Measurements from ENCODE around the gene ADGRD1.

ADGRD1 gene

DNA sequence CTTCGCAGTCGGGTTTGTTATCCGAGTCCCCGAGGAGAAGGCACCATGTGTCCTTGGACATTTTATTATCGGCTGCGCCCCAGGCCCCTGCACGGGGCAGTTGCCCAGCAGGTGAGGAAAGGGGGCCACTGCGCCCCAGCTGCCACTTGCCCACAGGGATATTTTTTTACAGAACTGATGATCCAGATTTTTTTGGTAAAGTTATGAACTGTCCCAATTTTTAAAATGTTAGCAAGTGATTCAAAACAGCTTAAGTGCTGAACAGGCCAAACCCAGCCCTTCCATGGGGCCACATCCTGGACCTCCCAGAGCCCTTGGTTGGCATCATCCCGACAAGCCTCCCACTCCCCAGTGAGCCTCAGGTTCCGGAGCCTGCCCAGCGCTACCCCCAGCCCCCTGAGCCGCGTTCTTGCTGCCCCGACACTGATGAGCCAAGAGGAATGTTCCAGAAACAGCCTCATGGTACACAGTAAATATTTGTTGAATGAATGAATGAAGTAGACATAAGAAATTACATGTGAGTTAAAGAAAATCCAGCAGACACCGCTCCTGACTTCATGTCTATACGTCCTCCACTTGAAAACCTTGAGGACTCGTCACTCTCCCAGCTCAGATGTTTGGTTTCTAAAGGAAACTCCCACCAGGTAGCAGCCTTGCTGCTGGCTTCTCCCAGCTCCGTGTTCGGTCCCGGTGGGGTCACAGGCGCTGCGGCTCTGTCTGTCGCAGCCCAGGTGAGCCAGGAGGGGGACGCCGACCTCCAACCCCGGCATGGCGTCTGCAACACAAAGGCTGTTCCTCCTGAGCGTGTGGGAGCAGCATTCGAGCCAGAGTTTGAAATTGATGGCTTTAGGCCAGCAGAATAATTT is 88.5 kb downstream of the ADGRD1 start:
- Histone ChIP-seq H4K91ac (ENCODE audit: low read length) (no peak overlapping the region), H3K14ac (ENCODE audit: low read length in 2 of 2) (no peak overlapping the region), H2BK5ac (ENCODE audit: low read depth, low read length, poor library complexity, severe bottlenecking) (no peak overlapping the region), H2BK15ac (ENCODE audit: low read depth, poor library complexity, severe bottlenecking) (no peak overlapping the region), H3K27me3 (ENCODE audit: control insufficient read depth in 1 of 2, insufficient read depth in 1 of 2, low read length in 2 of 2) (peaks cover 0 to 5% of the 10 kb centered on the region in 2 experiments), H3K4me2 (ENCODE audit: low read length, poor library complexity, severe bottlenecking) (no peak overlapping the region), H3K23ac (ENCODE audit: low read length in 2 of 2) (no peak overlapping the region), H3K9ac (ENCODE audit: low read length) (no peak overlapping the region), H4K8ac (ENCODE audit: low read length) (no peak overlapping the region), H3K4me3 (ENCODE audit: insufficient read depth in 1 of 2, low read depth in 1 of 2, low read length in 2 of 2) (no peak overlapping the region), H3K36me3 (ENCODE audit: control insufficient read depth in 1 of 2, insufficient read depth in 2 of 2, low read depth in 1 of 2, low read length in 2 of 2) (no peaks in the 10 kb centered on the region), H2BK120ac (ENCODE audit: low read depth, low read length) (no peak overlapping the region), H3K27ac (ENCODE audit: low read length, poor library complexity, severe bottlenecking) (no peak overlapping the region), H3K18ac (ENCODE audit: low read depth in 1 of 2, low read length in 2 of 2) (no peak overlapping the region), H2BK12ac (ENCODE audit: low read length in 2 of 2) (no peak overlapping the region), H3K9me3 (ENCODE audit: control insufficient read depth, low read length) (no peaks in the 10 kb centered on the region), H3K4ac (ENCODE audit: low read depth in 1 of 2, low read length in 2 of 2) (no peak overlapping the region), H2AFZ (ENCODE audit: low read depth, low read length) (no peak overlapping the region), H3K79me1 (replicated peaks; ENCODE audit: low read length, poor library complexity, severe bottlenecking) (no peaks in the 10 kb centered on the region), H2AK5ac (ENCODE audit: low read length, severe bottlenecking) (no peak overlapping the region), H3K4me1 (ENCODE audit: control insufficient read depth, insufficient read depth, low read depth, low read length) (no peaks in the 10 kb centered on the region)
- WGBS, result 81% methylated on average over 29 of the region's 29 CpGs
- no peak for DNase-seq

DNA sequence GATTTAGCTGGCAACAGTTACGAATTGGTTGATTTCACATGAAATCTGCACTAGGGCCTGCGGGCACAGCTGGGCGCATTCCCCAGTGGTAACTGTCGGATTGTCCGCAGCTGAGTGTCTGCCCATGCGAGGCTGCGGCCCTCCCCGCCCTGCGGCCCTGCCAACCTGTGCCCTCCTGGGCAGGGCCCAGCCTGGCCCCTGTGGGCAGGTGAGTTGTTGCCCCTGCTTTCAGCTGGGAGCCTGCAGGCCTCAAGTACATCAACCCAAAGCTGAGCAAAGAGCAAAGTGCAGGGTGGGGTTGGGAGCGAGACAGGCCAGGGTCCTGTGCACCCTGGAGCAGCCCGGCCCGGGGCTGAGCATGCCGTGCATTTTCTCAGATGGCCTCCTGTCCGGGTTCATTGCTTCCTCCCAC is 89.1 kb downstream of the ADGRD1 start:
- H4K91ac ChIP-seq (ENCODE audit: low read length), result no peak overlapping the region
- H3K4ac ChIP-seq (ENCODE audit: low read depth in 1 of 2, low read length in 2 of 2), result no peak overlapping the region
- no peak overlapping the region for H2AFZ ChIP-seq (ENCODE audit: low read depth, low read length)
- H3K18ac ChIP-seq (ENCODE audit: low read depth in 1 of 2, low read length in 2 of 2), result no peak overlapping the region
- H3K4me1 ChIP-seq (ENCODE audit: control insufficient read depth, insufficient read depth, low read depth, low read length), result no peaks in the 10 kb centered on the region
- no peak overlapping the region for H2BK120ac ChIP-seq (ENCODE audit: low read depth, low read length)
- no peak overlapping the region for H2BK5ac ChIP-seq (ENCODE audit: low read depth, low read length, poor library complexity, severe bottlenecking)
- H3K9me3 ChIP-seq (ENCODE audit: control insufficient read depth, low read length), result no peaks in the 10 kb centered on the region
- H3K27me3 ChIP-seq (ENCODE audit: control insufficient read depth in 1 of 2, insufficient read depth in 1 of 2, low read length in 2 of 2), result peaks cover 0 to 9% of the 10 kb centered on the region in 2 experiments
- no peak overlapping the region for H3K14ac ChIP-seq (ENCODE audit: low read length in 2 of 2)
- H2BK12ac ChIP-seq (ENCODE audit: low read length in 2 of 2), result no peak overlapping the region
- no peak for DNase-seq
- no peak overlapping the region for H2AK5ac ChIP-seq (ENCODE audit: low read length, severe bottlenecking)
- H3K4me2 ChIP-seq (ENCODE audit: low read length, poor library complexity, severe bottlenecking), result no peak overlapping the region
- H4K8ac ChIP-seq (ENCODE audit: low read length), result no peak overlapping the region
- no peaks in the 10 kb centered on the region for H3K36me3 ChIP-seq (ENCODE audit: control insufficient read depth in 1 of 2, insufficient read depth in 2 of 2, low read depth in 1 of 2, low read length in 2 of 2)
- H3K4me3 ChIP-seq (ENCODE audit: insufficient read depth in 1 of 2, low read depth in 1 of 2, low read length in 2 of 2), result no peak overlapping the region
- no peak overlapping the region for H3K23ac ChIP-seq (ENCODE audit: low read length in 2 of 2)
- 88% methylated on average over 14 of the region's 14 CpGs for WGBS
- H3K27ac ChIP-seq (ENCODE audit: low read length, poor library complexity, severe bottlenecking), result no peak overlapping the region
- no peak overlapping the region for H3K9ac ChIP-seq (ENCODE audit: low read length)
- H2BK15ac ChIP-seq (ENCODE audit: low read depth, poor library complexity, severe bottlenecking), result no peak overlapping the region
- no peaks in the 10 kb centered on the region for H3K79me1 ChIP-seq (replicated peaks; ENCODE audit: low read length, poor library complexity, severe bottlenecking)

DNA sequence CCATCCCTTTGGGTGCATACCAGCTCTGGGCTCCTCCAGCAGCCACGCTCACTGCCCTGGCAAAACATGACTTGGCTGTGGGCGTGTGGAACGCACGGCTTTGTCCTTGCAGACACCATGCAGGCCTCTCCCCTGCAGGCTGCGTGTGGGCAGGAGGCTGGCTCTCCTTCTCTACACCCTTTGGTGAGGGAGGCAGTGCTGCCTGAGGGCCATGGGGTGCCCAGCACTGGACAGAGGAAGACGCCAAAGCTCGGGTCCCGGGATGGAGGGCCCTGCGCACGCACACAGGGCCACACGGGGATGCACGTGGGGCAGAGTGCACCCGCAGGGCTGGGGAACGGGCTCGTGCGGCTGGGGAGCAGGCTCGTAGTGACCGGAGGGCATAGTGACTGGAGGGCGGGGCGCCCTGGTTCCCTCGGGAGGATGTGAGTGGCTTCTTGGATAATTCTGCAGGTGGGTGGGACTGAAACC is 89.7 kb downstream of the ADGRD1 start:
- H3K4me3 ChIP-seq (ENCODE audit: insufficient read depth in 1 of 2, low read depth in 1 of 2, low read length in 2 of 2), result no peak overlapping the region
- H3K18ac ChIP-seq (ENCODE audit: low read depth in 1 of 2, low read length in 2 of 2), result no peak overlapping the region
- H3K9me3 ChIP-seq (ENCODE audit: control insufficient read depth, low read length), result no peaks in the 10 kb centered on the region
- H3K4me1 ChIP-seq (ENCODE audit: control insufficient read depth, insufficient read depth, low read depth, low read length), result no peaks in the 10 kb centered on the region
- H3K4ac ChIP-seq (ENCODE audit: low read depth in 1 of 2, low read length in 2 of 2), result no peak overlapping the region
- H2BK5ac ChIP-seq (ENCODE audit: low read depth, low read length, poor library complexity, severe bottlenecking), result no peak overlapping the region
- no peak overlapping the region for H3K9ac ChIP-seq (ENCODE audit: low read length)
- H3K23ac ChIP-seq (ENCODE audit: low read length in 2 of 2), result no peak overlapping the region
- no peak overlapping the region for H4K91ac ChIP-seq (ENCODE audit: low read length)
- WGBS, result 87% methylated on average over 21 of the region's 21 CpGs
- no peak overlapping the region for H2BK120ac ChIP-seq (ENCODE audit: low read depth, low read length)
- peaks cover 0 to 12% of the 10 kb centered on the region in 2 experiments for H3K27me3 ChIP-seq (ENCODE audit: control insufficient read depth in 1 of 2, insufficient read depth in 1 of 2, low read length in 2 of 2)
- H2BK12ac ChIP-seq (ENCODE audit: low read length in 2 of 2), result no peak overlapping the region
- no peaks in the 10 kb centered on the region for H3K79me1 ChIP-seq (replicated peaks; ENCODE audit: low read length, poor library complexity, severe bottlenecking)
- H3K36me3 ChIP-seq (ENCODE audit: control insufficient read depth in 1 of 2, insufficient read depth in 2 of 2, low read depth in 1 of 2, low read length in 2 of 2), result no peaks in the 10 kb centered on the region
- H4K8ac ChIP-seq (ENCODE audit: low read length), result no peak overlapping the region
- H2AK5ac ChIP-seq (ENCODE audit: low read length, severe bottlenecking), result no peak overlapping the region
- no peak overlapping the region for H3K14ac ChIP-seq (ENCODE audit: low read length in 2 of 2)
- no peak overlapping the region for H2AFZ ChIP-seq (ENCODE audit: low read depth, low read length)
- DNase-seq, result no peak
- H3K27ac ChIP-seq (ENCODE audit: low read length, poor library complexity, severe bottlenecking), result no peak overlapping the region
- H3K4me2 ChIP-seq (ENCODE audit: low read length, poor library complexity, severe bottlenecking), result no peak overlapping the region
- no peak overlapping the region for H2BK15ac ChIP-seq (ENCODE audit: low read depth, poor library complexity, severe bottlenecking)

DNA sequence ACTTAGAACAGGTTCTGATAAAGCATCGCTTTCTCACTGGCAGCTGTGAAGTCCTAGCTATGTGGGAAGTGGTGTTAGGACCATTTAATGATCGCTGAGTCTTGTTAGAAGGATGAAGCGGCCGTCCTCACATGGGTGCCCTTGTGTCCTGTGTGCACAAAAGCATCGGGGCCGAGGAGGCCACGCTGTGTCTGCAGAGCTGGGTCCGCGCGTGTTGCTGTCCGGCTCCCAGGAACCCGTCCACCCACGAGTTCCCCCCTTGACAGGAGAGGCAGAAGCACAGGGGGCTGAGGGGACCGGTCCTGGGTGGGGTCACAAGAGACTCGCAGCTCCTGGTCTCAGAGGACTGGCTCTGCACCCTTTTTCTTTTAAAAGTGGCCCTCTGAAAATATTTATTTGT is 90.4 kb downstream of the ADGRD1 start:
- Histone ChIP-seq H3K4ac (ENCODE audit: low read depth in 1 of 2, low read length in 2 of 2) (no peak overlapping the region), H4K8ac (ENCODE audit: low read length) (no peak overlapping the region), H2BK12ac (ENCODE audit: low read length in 2 of 2) (no peak overlapping the region), H3K27me3 (ENCODE audit: control insufficient read depth in 1 of 2, insufficient read depth in 1 of 2, low read length in 2 of 2) (peaks cover 0 to 12% of the 10 kb centered on the region in 2 experiments), H3K4me1 (ENCODE audit: control insufficient read depth, insufficient read depth, low read depth, low read length) (no peaks in the 10 kb centered on the region), H2AFZ (ENCODE audit: low read depth, low read length) (no peak overlapping the region), H3K9me3 (ENCODE audit: control insufficient read depth, low read length) (no peaks in the 10 kb centered on the region), H3K9ac (ENCODE audit: low read length) (no peak overlapping the region), H3K14ac (ENCODE audit: low read length in 2 of 2) (no peak overlapping the region), H4K91ac (ENCODE audit: low read length) (no peak overlapping the region), H3K27ac (ENCODE audit: low read length, poor library complexity, severe bottlenecking) (no peak overlapping the region), H3K79me1 (replicated peaks; ENCODE audit: low read length, poor library complexity, severe bottlenecking) (no peaks in the 10 kb centered on the region), H3K18ac (ENCODE audit: low read depth in 1 of 2, low read length in 2 of 2) (no peak overlapping the region), H3K4me2 (ENCODE audit: low read length, poor library complexity, severe bottlenecking) (no peak overlapping the region), H3K36me3 (ENCODE audit: control insufficient read depth in 1 of 2, insufficient read depth in 2 of 2, low read depth in 1 of 2, low read length in 2 of 2) (no peaks in the 10 kb centered on the region), H2AK5ac (ENCODE audit: low read length, severe bottlenecking) (no peak overlapping the region), H3K4me3 (ENCODE audit: insufficient read depth in 1 of 2, low read depth in 1 of 2, low read length in 2 of 2) (no peak overlapping the region), H2BK15ac (ENCODE audit: low read depth, poor library complexity, severe bottlenecking) (no peak overlapping the region), H3K23ac (ENCODE audit: low read length in 2 of 2) (no peak overlapping the region), H2BK120ac (ENCODE audit: low read depth, low read length) (no peak overlapping the region), H2BK5ac (ENCODE audit: low read depth, low read length, poor library complexity, severe bottlenecking) (no peak overlapping the region)
- no peak for DNase-seq
- 86% methylated on average over 13 of the region's 15 CpGs for WGBS
